Measurements from ENCODE around the gene KIAA0825.

The KIAA0825 gene

DNA sequence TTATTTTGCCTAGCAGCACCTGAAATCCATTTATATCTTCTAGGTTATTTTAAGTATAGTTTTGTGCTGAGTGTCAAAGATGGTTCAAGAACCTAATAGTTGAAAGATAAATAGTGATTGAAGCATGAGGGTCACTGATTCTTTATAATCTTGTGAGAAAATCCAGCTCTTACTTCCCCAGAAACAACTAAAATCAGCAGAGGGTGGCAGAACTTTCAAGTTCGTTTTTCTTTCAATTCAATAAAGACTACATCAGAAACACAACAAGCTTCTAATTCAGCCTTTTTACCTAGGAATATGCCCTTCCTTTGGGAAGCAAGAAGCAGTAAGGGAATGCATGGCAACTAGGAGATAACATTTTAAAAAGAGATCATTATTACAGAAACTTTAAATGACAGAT is 202.6 kb downstream of the KIAA0825 start:
- H3K27me3 ChIP-seq (ENCODE audit: control insufficient read depth, insufficient read depth, low read length) = no peaks in the 10 kb centered on the region
- H3K36me3 ChIP-seq (ENCODE audit: control insufficient read depth, insufficient read depth, low read length) = no peaks in the 10 kb centered on the region
- H3K4me3 ChIP-seq (ENCODE audit: low read depth, low read length) = no peak overlapping the region
- peaks cover 2% of the 10 kb centered on the region for H3K4me1 ChIP-seq (ENCODE audit: control insufficient read depth, insufficient read depth, low read length)
- no peaks in the 10 kb centered on the region for H3K9me3 ChIP-seq (ENCODE audit: control insufficient read depth, insufficient read depth, low read length)
- H3K9ac ChIP-seq (ENCODE audit: low read depth, low read length) = no peak overlapping the region

GRCh38 chr5:94409440-94409839 is 209.0 kb downstream of the KIAA0825 start:
- Histone ChIP-seq H3K4me3 (ENCODE audit: low read depth, low read length) (no peak overlapping the region), H3K9ac (ENCODE audit: low read depth, low read length) (no peak overlapping the region), H3K4me1 (ENCODE audit: control insufficient read depth, insufficient read depth, low read length) (no peaks in the 10 kb centered on the region), H3K36me3 (ENCODE audit: control insufficient read depth, insufficient read depth, low read length) (no peaks in the 10 kb centered on the region), H3K27me3 (ENCODE audit: control insufficient read depth, insufficient read depth, low read length) (no peaks in the 10 kb centered on the region), H3K9me3 (ENCODE audit: control insufficient read depth, insufficient read depth, low read length) (no peaks in the 10 kb centered on the region)

- Histone ChIP-seq H3K4me3 (ENCODE audit: low read depth, low read length) (no peak overlapping the region), H3K27me3 (ENCODE audit: control insufficient read depth, insufficient read depth, low read length) (no peaks in the 10 kb centered on the region), H3K36me3 (ENCODE audit: control insufficient read depth, insufficient read depth, low read length) (no peaks in the 10 kb centered on the region), H3K4me1 (ENCODE audit: control insufficient read depth, insufficient read depth, low read length) (no peaks in the 10 kb centered on the region), H3K9me3 (ENCODE audit: control insufficient read depth, insufficient read depth, low read length) (no peaks in the 10 kb centered on the region), H3K9ac (ENCODE audit: low read depth, low read length) (no peak overlapping the region)
These were observed 211.4 kb downstream of the KIAA0825 start for GRCh38 chr5:94407023-94407422.

DNA sequence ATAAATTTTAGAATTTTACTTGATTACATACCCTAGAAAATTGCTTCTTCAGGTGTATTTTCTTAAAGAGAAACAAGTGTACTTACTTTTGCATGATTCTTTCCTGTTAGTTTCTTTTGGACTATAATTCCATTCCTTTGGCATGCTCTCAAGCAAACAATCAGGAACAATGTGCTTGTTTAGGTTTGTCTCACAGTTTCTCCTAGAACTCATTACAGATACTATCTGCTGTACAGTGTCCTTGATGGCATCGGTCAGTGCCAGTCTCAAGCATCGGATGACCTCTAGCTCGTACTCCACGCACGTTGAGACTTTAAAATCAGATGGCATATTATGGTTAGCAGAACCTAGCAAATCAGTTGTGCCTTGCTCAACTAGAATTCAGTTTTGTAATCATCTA is 214.9 kb downstream of the KIAA0825 start:
- no peaks in the 10 kb centered on the region for H3K36me3 ChIP-seq (ENCODE audit: control insufficient read depth, insufficient read depth, low read length)
- H3K27me3 ChIP-seq (ENCODE audit: control insufficient read depth, insufficient read depth, low read length) = no peaks in the 10 kb centered on the region
- no peak overlapping the region for H3K4me3 ChIP-seq (ENCODE audit: low read depth, low read length)
- no peaks in the 10 kb centered on the region for H3K4me1 ChIP-seq (ENCODE audit: control insufficient read depth, insufficient read depth, low read length)
- no peak overlapping the region for H3K9ac ChIP-seq (ENCODE audit: low read depth, low read length)
- no peaks in the 10 kb centered on the region for H3K9me3 ChIP-seq (ENCODE audit: control insufficient read depth, insufficient read depth, low read length)

DNA sequence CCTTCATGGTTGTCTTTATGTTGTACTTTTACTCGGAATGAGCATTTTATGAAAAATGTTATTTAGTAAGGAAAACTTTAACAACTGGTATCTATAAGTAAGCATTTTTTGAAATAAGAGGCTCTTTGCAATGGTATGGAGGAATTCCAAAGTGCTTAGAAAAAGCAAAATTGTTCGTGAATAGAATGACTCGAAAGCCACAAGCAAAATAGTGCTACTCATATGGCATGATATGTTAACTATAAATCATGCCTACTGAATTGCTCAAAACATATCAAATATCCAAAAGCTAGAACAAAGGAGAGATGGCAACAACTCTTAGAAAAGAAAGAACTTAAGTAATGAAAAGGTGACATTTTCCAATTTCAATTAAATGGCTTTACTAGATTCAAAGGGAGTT is 216.3 kb downstream of the KIAA0825 start:
- Histone ChIP-seq H3K27me3 (ENCODE audit: control insufficient read depth, insufficient read depth, low read length) (no peaks in the 10 kb centered on the region), H3K9me3 (ENCODE audit: control insufficient read depth, insufficient read depth, low read length) (no peaks in the 10 kb centered on the region), H3K4me3 (ENCODE audit: low read depth, low read length) (no peak overlapping the region), H3K9ac (ENCODE audit: low read depth, low read length) (no peak overlapping the region), H3K36me3 (ENCODE audit: control insufficient read depth, insufficient read depth, low read length) (no peaks in the 10 kb centered on the region), H3K4me1 (ENCODE audit: control insufficient read depth, insufficient read depth, low read length) (no peaks in the 10 kb centered on the region)

GRCh38 chr5:94397508-94397907 is 220.9 kb downstream of the KIAA0825 start:
- Histone ChIP-seq H3K9ac (ENCODE audit: low read depth, low read length) (no peak overlapping the region), H3K4me1 (ENCODE audit: control insufficient read depth, insufficient read depth, low read length) (peaks cover 8% of the 10 kb centered on the region), H3K4me3 (ENCODE audit: low read depth, low read length) (no peak overlapping the region), H3K36me3 (ENCODE audit: control insufficient read depth, insufficient read depth, low read length) (no peaks in the 10 kb centered on the region), H3K9me3 (ENCODE audit: control insufficient read depth, insufficient read depth, low read length) (no peaks in the 10 kb centered on the region), H3K27me3 (ENCODE audit: control insufficient read depth, insufficient read depth, low read length) (no peaks in the 10 kb centered on the region)

GRCh38 chr5:94396687-94397086 is 221.7 kb downstream of the KIAA0825 start:
- Histone ChIP-seq H3K4me1 (ENCODE audit: control insufficient read depth, insufficient read depth, low read length) (peaks cover 11% of the 10 kb centered on the region), H3K36me3 (ENCODE audit: control insufficient read depth, insufficient read depth, low read length) (no peaks in the 10 kb centered on the region), H3K4me3 (ENCODE audit: low read depth, low read length) (no peak overlapping the region), H3K9ac (ENCODE audit: low read depth, low read length) (no peak overlapping the region), H3K9me3 (ENCODE audit: control insufficient read depth, insufficient read depth, low read length) (no peaks in the 10 kb centered on the region), H3K27me3 (ENCODE audit: control insufficient read depth, insufficient read depth, low read length) (no peaks in the 10 kb centered on the region)

GRCh38 chr5:94395468-94395867 is 222.9 kb downstream of the KIAA0825 start:
- no peaks in the 10 kb centered on the region for H3K27me3 ChIP-seq (ENCODE audit: control insufficient read depth, insufficient read depth, low read length)
- peaks cover 18% of the 10 kb centered on the region for H3K4me1 ChIP-seq (ENCODE audit: control insufficient read depth, insufficient read depth, low read length)
- no peak overlapping the region for H3K4me3 ChIP-seq (ENCODE audit: low read depth, low read length)
- H3K9me3 ChIP-seq (ENCODE audit: control insufficient read depth, insufficient read depth, low read length) = no peaks in the 10 kb centered on the region
- no peak overlapping the region for H3K9ac ChIP-seq (ENCODE audit: low read depth, low read length)
- no peaks in the 10 kb centered on the region for H3K36me3 ChIP-seq (ENCODE audit: control insufficient read depth, insufficient read depth, low read length)

- Histone ChIP-seq H3K36me3 (ENCODE audit: control insufficient read depth, insufficient read depth, low read length) (no peaks in the 10 kb centered on the region), H3K9me3 (ENCODE audit: control insufficient read depth, insufficient read depth, low read length) (no peaks in the 10 kb centered on the region), H3K9ac (ENCODE audit: low read depth, low read length) (no peak overlapping the region), H3K4me3 (ENCODE audit: low read depth, low read length) (no peak overlapping the region), H3K4me1 (ENCODE audit: control insufficient read depth, insufficient read depth, low read length) (peaks cover 18% of the 10 kb centered on the region), H3K27me3 (ENCODE audit: control insufficient read depth, insufficient read depth, low read length) (no peaks in the 10 kb centered on the region)
These were observed 226.4 kb downstream of the KIAA0825 start for GRCh38 chr5:94391996-94392395.

DNA sequence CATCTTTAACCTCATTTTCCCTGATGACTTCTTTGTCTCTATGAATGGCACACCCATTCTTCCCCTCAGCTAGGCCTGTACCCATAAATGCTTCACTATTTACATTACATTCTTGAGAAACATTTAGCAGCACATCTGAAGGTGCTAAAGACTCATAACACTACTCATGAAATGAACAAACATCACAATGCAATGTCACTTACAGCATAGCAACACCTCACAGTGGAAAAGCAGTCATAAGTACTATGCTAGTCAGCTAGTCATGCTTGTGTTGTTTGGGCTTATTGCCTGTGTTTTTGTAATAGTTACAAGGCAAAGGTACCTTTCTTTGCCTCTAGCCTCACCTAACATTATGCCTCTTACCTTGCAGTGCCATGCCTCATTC is 228.9 kb downstream of the KIAA0825 start:
- Histone ChIP-seq H3K4me1 (ENCODE audit: control insufficient read depth, insufficient read depth, low read length) (peaks cover 20% of the 10 kb centered on the region), H3K9ac (ENCODE audit: low read depth, low read length) (no peak overlapping the region), H3K27me3 (ENCODE audit: control insufficient read depth, insufficient read depth, low read length) (no peaks in the 10 kb centered on the region), H3K9me3 (ENCODE audit: control insufficient read depth, insufficient read depth, low read length) (no peaks in the 10 kb centered on the region), H3K4me3 (ENCODE audit: low read depth, low read length) (no peak overlapping the region), H3K36me3 (ENCODE audit: control insufficient read depth, insufficient read depth, low read length) (no peaks in the 10 kb centered on the region)

- H3K9me3 ChIP-seq (ENCODE audit: control insufficient read depth, insufficient read depth, low read length) = no peaks in the 10 kb centered on the region
These were observed 229.5 kb downstream of the KIAA0825 start for GRCh38 chr5:94388773-94389514.

DNA sequence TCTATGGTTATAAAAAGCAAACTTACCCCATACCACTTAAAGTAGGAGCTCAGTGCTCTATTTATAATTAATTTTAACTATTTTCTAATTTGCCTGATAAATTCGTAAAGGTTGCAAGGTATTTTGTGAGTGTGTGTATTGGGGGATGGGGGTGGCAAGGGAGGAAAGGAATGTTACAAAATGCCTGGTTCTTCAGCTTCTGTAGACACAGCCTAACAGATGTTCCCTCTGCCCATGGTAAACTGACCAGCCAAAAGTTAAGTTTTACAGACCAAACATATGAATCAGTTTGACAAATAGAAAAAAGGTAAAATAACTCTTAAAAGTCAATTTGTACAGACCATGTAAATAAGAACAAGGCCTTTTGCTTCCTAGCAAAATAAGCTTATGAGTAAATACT is 232.6 kb downstream of the KIAA0825 start:
- no peak overlapping the region for H3K9ac ChIP-seq (ENCODE audit: low read depth, low read length)
- H3K9me3 ChIP-seq (ENCODE audit: control insufficient read depth, insufficient read depth, low read length) = no peaks in the 10 kb centered on the region
- H3K27me3 ChIP-seq (ENCODE audit: control insufficient read depth, insufficient read depth, low read length) = no peaks in the 10 kb centered on the region
- peaks cover 9% of the 10 kb centered on the region for H3K4me1 ChIP-seq (ENCODE audit: control insufficient read depth, insufficient read depth, low read length)
- no peak overlapping the region for H3K4me3 ChIP-seq (ENCODE audit: low read depth, low read length)
- H3K36me3 ChIP-seq (ENCODE audit: control insufficient read depth, insufficient read depth, low read length) = no peaks in the 10 kb centered on the region

More at GRCh38 chr5:94388773-94389514, 229.5 kb downstream of the KIAA0825 start:
- peaks cover 20% of the 10 kb centered on the region for H3K4me1 ChIP-seq (ENCODE audit: control insufficient read depth, insufficient read depth, low read length)
- no peaks in the 10 kb centered on the region for H3K27me3 ChIP-seq (ENCODE audit: control insufficient read depth, insufficient read depth, low read length)
- H3K36me3 ChIP-seq (ENCODE audit: control insufficient read depth, insufficient read depth, low read length) = no peaks in the 10 kb centered on the region
- H3K4me3 ChIP-seq (ENCODE audit: low read depth, low read length) = no peak overlapping the region
- H3K9ac ChIP-seq (ENCODE audit: low read depth, low read length) = no peak overlapping the region

All from iPS-15b (cell line).